Activated effector memory CD4-positive, alpha-beta T cell treated with Interleukin-2 at 50 U/mL for 16 hours (primary cell): ENCODE data around the gene SH3BP2.

Experiments used
- DNase-seq: peaks from one replicate; pipeline ENCODE4 v3.0.0-alpha.2; 2020

Gene SH3BP2

GRCh38 chr4:2804449-2804972, 11.6 kb downstream of the SH3BP2 start:
- no peak for DNase-seq

GRCh38 chr4:2804973-2805501, 12.2 kb downstream of the SH3BP2 start:
- DNase-seq, result no peak

- no peak for DNase-seq
Measured at GRCh38 chr4:2805712-2806389, 13.0 kb downstream of the SH3BP2 start.

GRCh38 chr4:2806390-2807355, 13.8 kb downstream of the SH3BP2 start:
- no peak for DNase-seq

- no peak for DNase-seq
Measured at GRCh38 chr4:2807571-2807970, 14.7 kb downstream of the SH3BP2 start.

GRCh38 chr4:2808001-2808400, 15.1 kb downstream of the SH3BP2 start:
- no peak for DNase-seq

- DNase-seq, result no peak
Measured at GRCh38 chr4:2809610-2810180, 16.8 kb downstream of the SH3BP2 start.

- no peak for DNase-seq
Measured at GRCh38 chr4:2810388-2810787, 17.5 kb downstream of the SH3BP2 start.

GRCh38 chr4:2811830-2812611, 19.1 kb downstream of the SH3BP2 start:
- peak; percentile 48 for DNase-seq

- no peak for DNase-seq
Measured at GRCh38 chr4:2812612-2813354, 19.9 kb downstream of the SH3BP2 start.

GRCh38 chr4:2813446-2814405, 20.8 kb downstream of the SH3BP2 start:
- no peak for DNase-seq

- no peak for DNase-seq
Measured at GRCh38 chr4:2814627-2815270, 21.9 kb downstream of the SH3BP2 start.

GRCh38 chr4:2816401-2816954, 23.6 kb downstream of the SH3BP2 start:
- no peak for DNase-seq

GRCh38 chr4:2817137-2817536, 24.3 kb downstream of the SH3BP2 start:
- no peak for DNase-seq

- DNase-seq, result no peak
Measured at GRCh38 chr4:2817701-2818350, 24.9 kb downstream of the SH3BP2 start.

- DNase-seq, result no peak
Measured at GRCh38 chr4:2818351-2818939, 25.6 kb downstream of the SH3BP2 start.

GRCh38 chr4:2819244-2820215, 26.6 kb downstream of the SH3BP2 start:
- no peak for DNase-seq
